MM.1S (cell line): ENCODE data around the gene BCAR1.
"Not testable (repeated sequence)": the region's sequence is repeated elsewhere in the genome, so short reads cannot be mapped to it uniquely, and the experiment has no call there.

Experiments used
- DNase-seq: peaks from one replicate; pipeline ENCODE4 v3.0.0-alpha.2; 2015
- H2AFZ ChIP-seq: fragments of 300-600 bp; sonication (generic); 2 replicates; pipeline ENCODE4 v1.6.0; 2016; ENCODE audit warnings: antibody characterized with exemption, low read length
- H3F3A ChIP-seq: fragments of 300-600 bp; sonication (generic); 2 replicates; pipeline ENCODE4 v1.6.1; 2016; ENCODE audit warnings: mild to moderate bottlenecking, antibody characterized with exemption, low read length, moderate library complexity, mixed read lengths; ENCODE audit not compliant: insufficient read depth
- H3K27ac ChIP-seq: fragments of 300-600 bp; sonication (generic); 2 replicates; pipeline ENCODE4 v1.5.1; 2016; ENCODE audit warnings: mild to moderate bottlenecking, low read length
- H3K27me3 ChIP-seq: fragments of 300-600 bp; sonication (generic); replicated peaks from 2 replicates; pipeline ENCODE4 v1.6.0; 2016; ENCODE audit warnings: low read length; ENCODE audit not compliant: insufficient read depth
- H3K36me3 ChIP-seq: fragments of 300-600 bp; sonication (generic); replicated peaks from 2 replicates; pipeline ENCODE4 v1.6.1; 2016; ENCODE audit warnings: mild to moderate bottlenecking, low read length, mixed read lengths; ENCODE audit not compliant: insufficient read depth
- H3K4me1 ChIP-seq: fragments of 300-600 bp; sonication (generic); 2 replicates; pipeline ENCODE4 v1.6.1; 2016; ENCODE audit warnings: low read length, mixed read lengths
- H3K4me2 ChIP-seq: fragments of 300-600 bp; sonication (generic); 2 replicates; pipeline ENCODE4 v1.6.0; 2016; ENCODE audit warnings: low read depth, low read length
- H3K4me3 ChIP-seq: fragments of 300-600 bp; sonication (generic); 2 replicates; pipeline ENCODE4 v1.5.1; 2016; ENCODE audit warnings: low read length, mixed read lengths
- H3K79me2 ChIP-seq: fragments of 300-600 bp; sonication (generic); 2 replicates; pipeline ENCODE4 v1.6.1; 2016; ENCODE audit warnings: mixed run types, low read length, mixed read lengths
- H3K9ac ChIP-seq: fragments of 300-600 bp; sonication (generic); 2 replicates; pipeline ENCODE4 v1.6.1; 2016; ENCODE audit warnings: low read length, mixed read lengths
- H3K9me2 ChIP-seq: fragments of 300-600 bp; sonication (generic); replicated peaks from 2 replicates; pipeline ENCODE4 v1.6.1; 2016; ENCODE audit warnings: mild to moderate bottlenecking, low read length, mixed read lengths; ENCODE audit not compliant: insufficient read depth
- H3K9me3 ChIP-seq: fragments of 300-600 bp; sonication (generic); replicated peaks from 2 replicates; pipeline ENCODE4 v1.6.1; 2016; ENCODE audit warnings: mild to moderate bottlenecking, low read length, mixed read lengths; ENCODE audit not compliant: insufficient read depth
- H4K20me1 ChIP-seq: fragments of 300-600 bp; sonication (generic); 2 replicates; pipeline ENCODE4 v1.6.1; 2016; ENCODE audit warnings: mild to moderate bottlenecking, low read length, moderate library complexity, mixed read lengths; ENCODE audit not compliant: insufficient read depth
- CTCF ChIP-seq: fragments of 300-600 bp; sonication (generic); IDR thresholded peaks from 2 replicates; pipeline ENCODE4 v1.5.1; 2016; ENCODE audit warnings: antibody characterized with exemption, low read length, mixed read lengths
- EZH2 ChIP-seq: fragments of 300-600 bp; sonication (generic); optimal IDR thresholded peaks from 2 replicates; pipeline ENCODE3; 2017; ENCODE audit warnings: low read depth, mild to moderate bottlenecking, antibody characterized with exemption, low read length, mixed read lengths
- EZH2phosphoT487 ChIP-seq: fragments of 300-600 bp; sonication (generic); IDR thresholded peaks from 2 replicates; pipeline ENCODE4 v1.6.1; 2018; ENCODE audit warnings: antibody characterized with exemption, low read length

BCAR1 gene

GRCh38 chr16:75217389-75217851 is 34.0 kb downstream of the BCAR1 start:
- Histone ChIP-seq H3K27me3 (no peaks in the 10 kb centered on the region), H3K27ac (no peak overlapping the region), H3K9me3 (no peaks in the 10 kb centered on the region), H3K4me3 (no peak overlapping the region), H3K9me2 (no peaks in the 10 kb centered on the region), H3K79me2 (no peaks in the 10 kb centered on the region), H4K20me1 (no peaks in the 10 kb centered on the region), H3K36me3 (no peaks in the 10 kb centered on the region), H3F3A (no peaks in the 10 kb centered on the region), H2AFZ (no peak overlapping the region), H3K4me1 (no peaks in the 10 kb centered on the region), H3K9ac (no peak overlapping the region), H3K4me2 (no peak overlapping the region)
- DNase-seq: no peak
- TF ChIP-seq CTCF (no peak), EZH2 (no peak), EZH2phosphoT487 (no peak)

GRCh38 chr16:75216576-75216975 is 34.8 kb downstream of the BCAR1 start:
- H4K20me1 ChIP-seq: no peaks in the 10 kb centered on the region
- H3K4me3 ChIP-seq: no peak overlapping the region
- no peak overlapping the region for H3K27ac ChIP-seq
- no peaks in the 10 kb centered on the region for H3K9me2 ChIP-seq
- TF ChIP-seq EZH2: no peak
- TF ChIP-seq EZH2phosphoT487: no peak
- no peak for TF ChIP-seq CTCF
- no peaks in the 10 kb centered on the region for H3K27me3 ChIP-seq
- H2AFZ ChIP-seq: no peak overlapping the region
- no peak overlapping the region for H3K9ac ChIP-seq
- H3K36me3 ChIP-seq: no peaks in the 10 kb centered on the region
- H3K79me2 ChIP-seq: no peaks in the 10 kb centered on the region
- no peaks in the 10 kb centered on the region for H3K9me3 ChIP-seq
- H3F3A ChIP-seq: no peaks in the 10 kb centered on the region
- no peak overlapping the region for H3K4me2 ChIP-seq
- no peaks in the 10 kb centered on the region for H3K4me1 ChIP-seq
- no peak for DNase-seq

- TF ChIP-seq CTCF: no peak
- TF ChIP-seq EZH2: no peak
- TF ChIP-seq EZH2phosphoT487: no peak
- no peak for DNase-seq
Observed at GRCh38 chr16:75216127-75216526, 35.3 kb downstream of the BCAR1 start.

GRCh38 chr16:75211286-75211685 is 40.1 kb downstream of the BCAR1 start:
- not testable (repeated sequence) for H3K9me3 ChIP-seq, H3F3A ChIP-seq, H3K27ac ChIP-seq, H3K4me2 ChIP-seq, H3K9ac ChIP-seq, H3K79me2 ChIP-seq, H3K27me3 ChIP-seq, H3K9me2 ChIP-seq, DNase-seq, H3K4me3 ChIP-seq, H3K36me3 ChIP-seq, H4K20me1 ChIP-seq, H2AFZ ChIP-seq, H3K4me1 ChIP-seq

More at GRCh38 chr16:75216127-75216526, 35.3 kb downstream of the BCAR1 start:
- H3K27ac ChIP-seq: no peak overlapping the region
- no peak overlapping the region for H3K4me2 ChIP-seq
- no peaks in the 10 kb centered on the region for H4K20me1 ChIP-seq
- H3K79me2 ChIP-seq: no peaks in the 10 kb centered on the region
- no peaks in the 10 kb centered on the region for H3K36me3 ChIP-seq
- no peaks in the 10 kb centered on the region for H3K9me3 ChIP-seq
- no peaks in the 10 kb centered on the region for H3F3A ChIP-seq
- H3K9me2 ChIP-seq: no peaks in the 10 kb centered on the region
- no peak overlapping the region for H3K4me3 ChIP-seq
- no peak overlapping the region for H3K9ac ChIP-seq
- H3K4me1 ChIP-seq: no peaks in the 10 kb centered on the region
- no peaks in the 10 kb centered on the region for H3K27me3 ChIP-seq
- H2AFZ ChIP-seq: no peak overlapping the region
